Measurements from ENCODE around the gene ZSCAN23. TPM values are rescaled to one million over a fixed set of nuclear protein-coding genes. Genes with fewer than 3 reads are reported as not detected.
A peak's percentile ranks its signal among the peaks of the same experiment; 100 is the strongest.

The ZSCAN23 gene
- total and polyA plus RNA-seq, 9 of the 15 experiments (the other 6 are each of a cell fraction or from before 2014, with no cell fraction given), result 0.05 to 0.29 (median 0.21) TPM; not detected in 1

GRCh38 chr6:28489366-28490204, 46.3 kb upstream of the ZSCAN23 start (continued):
- no peak for TF ChIP-seq NEUROD1 (IDR thresholded peaks at IDR 0.05; ENCODE audit: borderline replicate concordance, low read depth, low read length, partially characterized antibody)
- TF ChIP-seq, protein P1, sequence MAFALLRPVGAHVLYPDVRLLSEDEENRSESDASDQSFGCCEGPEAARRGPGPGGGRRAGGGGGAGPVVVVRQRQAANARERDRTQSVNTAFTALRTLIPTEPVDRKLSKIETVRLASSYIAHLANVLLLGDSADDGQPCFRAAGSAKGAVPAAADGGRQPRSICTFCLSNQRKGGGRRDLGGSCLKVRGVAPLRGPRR (CRISPR knock-in tag; IDR thresholded peaks at IDR 0.05), result no peak
- peak; percentile 77; the same call in 1 of the 2 replicates for TF ChIP-seq ZNF133 (CRISPR knock-in tag; IDR thresholded peaks at IDR 0.05)
- TF ChIP-seq TEAD2 (tag; IDR thresholded peaks at IDR 0.05), result no peak
- TF ChIP-seq, protein P2, sequence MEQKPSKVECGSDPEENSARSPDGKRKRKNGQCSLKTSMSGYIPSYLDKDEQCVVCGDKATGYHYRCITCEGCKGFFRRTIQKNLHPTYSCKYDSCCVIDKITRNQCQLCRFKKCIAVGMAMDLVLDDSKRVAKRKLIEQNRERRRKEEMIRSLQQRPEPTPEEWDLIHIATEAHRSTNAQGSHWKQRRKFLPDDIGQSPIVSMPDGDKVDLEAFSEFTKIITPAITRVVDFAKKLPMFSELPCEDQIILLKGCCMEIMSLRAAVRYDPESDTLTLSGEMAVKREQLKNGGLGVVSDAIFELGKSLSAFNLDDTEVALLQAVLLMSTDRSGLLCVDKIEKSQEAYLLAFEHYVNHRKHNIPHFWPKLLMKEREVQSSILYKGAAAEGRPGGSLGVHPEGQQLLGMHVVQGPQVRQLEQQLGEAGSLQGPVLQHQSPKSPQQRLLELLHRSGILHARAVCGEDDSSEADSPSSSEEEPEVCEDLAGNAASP (IDR thresholded peaks at IDR 0.05), result no peak
- TF ChIP-seq POLR2B (IDR thresholded peaks at IDR 0.05; ENCODE audit: low read depth, partially characterized antibody), result peak; percentile 78
- no peak for TF ChIP-seq CBX8 (IDR thresholded peaks at IDR 0.05; ENCODE audit: borderline replicate concordance, extremely low read depth, low read depth, low read length, poor library complexity, severe bottlenecking)
- no peak for TF ChIP-seq SREBF1 (IDR thresholded peaks at IDR 0.05; ENCODE audit: borderline replicate concordance, low read depth, low read length)
- no peak for TF ChIP-seq ZNF609 (CRISPR knock-in tag; IDR thresholded peaks at IDR 0.05; ENCODE audit: borderline replicate concordance)
- TF ChIP-seq CHD2 (IDR thresholded peaks at IDR 0.05; ENCODE audit: low read depth, low read length), result peak; percentile 37; the same call in 1 of the 2 replicates
- TF ChIP-seq ILK (tag; IDR thresholded peaks at IDR 0.05; ENCODE audit: borderline replicate concordance, low read depth), result no peak
- no peak for TF ChIP-seq MCM5 (IDR thresholded peaks at IDR 0.05; ENCODE audit: low read depth)
- no peak for TF ChIP-seq KLF10 (CRISPR knock-in tag; IDR thresholded peaks at IDR 0.05)
- TF ChIP-seq, protein P3, sequence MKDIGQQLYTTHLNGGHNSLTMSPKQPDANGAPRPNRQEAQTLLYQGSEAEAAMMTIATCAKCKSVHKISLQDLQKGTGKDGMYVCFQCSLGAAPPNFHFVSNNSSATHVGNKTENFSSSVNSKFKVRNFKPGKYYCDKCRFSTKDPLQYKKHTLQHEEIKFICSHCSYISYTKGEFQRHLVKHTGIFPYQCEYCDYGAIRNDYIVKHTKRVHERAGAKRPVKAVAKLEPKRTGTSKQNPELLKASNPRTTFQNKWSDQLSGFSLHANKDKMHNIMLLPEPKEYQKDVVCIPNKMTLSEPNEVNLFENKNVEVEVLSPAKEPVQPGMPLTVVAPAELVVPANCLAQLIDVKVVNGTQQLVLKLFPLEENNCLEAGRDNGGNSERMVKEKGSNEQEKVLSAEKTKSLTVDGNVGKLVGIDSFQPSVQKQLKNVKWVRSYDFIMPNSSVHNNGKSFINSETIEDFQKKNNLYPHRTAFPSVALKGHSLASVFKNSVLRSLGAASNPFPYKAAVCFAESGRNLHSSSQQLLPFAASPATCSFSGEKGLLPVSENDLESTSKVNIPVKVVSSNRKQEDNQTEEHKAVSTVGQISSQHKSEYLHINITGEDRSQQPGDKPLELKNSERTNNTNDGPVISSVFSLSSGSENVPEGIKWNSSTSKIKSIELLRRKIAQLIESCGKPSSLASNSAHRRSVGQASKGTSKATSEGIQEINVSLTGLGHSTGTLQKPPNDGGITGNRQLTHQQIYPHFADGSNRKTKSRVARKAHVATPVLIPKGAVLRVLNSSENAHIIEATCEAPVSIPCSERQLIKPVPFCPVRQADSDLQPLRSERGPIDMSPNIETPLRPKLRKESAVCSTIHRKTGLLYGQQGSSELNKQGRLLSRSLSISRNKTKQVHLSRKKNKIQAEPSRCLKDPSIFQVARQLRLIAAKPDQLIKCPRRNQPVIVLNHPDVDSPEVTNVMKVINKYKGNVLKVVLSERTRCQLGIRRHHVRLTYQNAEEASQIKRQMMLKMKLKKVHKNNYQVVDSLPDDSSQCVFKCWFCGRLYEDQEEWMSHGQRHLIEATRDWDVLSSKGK (CRISPR knock-in tag; IDR thresholded peaks at IDR 0.05), result no peak
- no peak for TF ChIP-seq ZNF511 (CRISPR knock-in tag; IDR thresholded peaks at IDR 0.05)
- TF ChIP-seq PTBP1 (IDR thresholded peaks at IDR 0.05; ENCODE audit: low read depth, low read length), result no peak
